Measurements from ENCODE around the gene DUS1L.

DNA sequence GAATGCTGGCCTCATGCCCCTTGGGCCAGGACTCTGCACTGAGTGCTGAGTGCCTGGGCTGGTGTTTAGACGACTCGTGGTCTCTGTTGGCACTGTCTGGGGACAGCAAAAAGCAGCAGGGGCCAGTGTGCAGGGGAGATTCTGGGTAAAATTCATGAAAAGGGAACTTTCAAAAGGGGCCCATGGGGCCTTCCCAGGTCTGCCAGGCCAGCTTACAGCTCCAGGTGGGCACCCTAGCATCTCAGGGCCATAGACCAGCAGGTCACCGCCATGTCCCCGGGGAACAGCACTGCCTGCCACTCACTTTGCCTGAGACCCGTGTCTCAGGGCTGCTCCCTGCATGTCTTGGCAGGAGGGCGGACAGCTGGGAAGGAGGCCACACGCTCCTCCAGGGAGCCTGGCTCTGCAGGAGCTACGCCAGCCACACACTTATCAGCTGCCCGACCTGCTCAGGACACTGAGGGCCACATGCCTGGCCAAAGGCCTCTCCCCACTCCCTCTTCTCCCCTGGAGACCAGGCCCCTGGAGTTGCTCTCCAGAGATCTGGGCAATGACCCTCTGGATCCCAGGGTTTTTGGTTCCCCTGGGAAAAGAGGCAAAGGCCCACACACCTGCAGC lies 41.2 kb upstream of the DUS1L start:
- TF ChIP-seq, protein P1, sequence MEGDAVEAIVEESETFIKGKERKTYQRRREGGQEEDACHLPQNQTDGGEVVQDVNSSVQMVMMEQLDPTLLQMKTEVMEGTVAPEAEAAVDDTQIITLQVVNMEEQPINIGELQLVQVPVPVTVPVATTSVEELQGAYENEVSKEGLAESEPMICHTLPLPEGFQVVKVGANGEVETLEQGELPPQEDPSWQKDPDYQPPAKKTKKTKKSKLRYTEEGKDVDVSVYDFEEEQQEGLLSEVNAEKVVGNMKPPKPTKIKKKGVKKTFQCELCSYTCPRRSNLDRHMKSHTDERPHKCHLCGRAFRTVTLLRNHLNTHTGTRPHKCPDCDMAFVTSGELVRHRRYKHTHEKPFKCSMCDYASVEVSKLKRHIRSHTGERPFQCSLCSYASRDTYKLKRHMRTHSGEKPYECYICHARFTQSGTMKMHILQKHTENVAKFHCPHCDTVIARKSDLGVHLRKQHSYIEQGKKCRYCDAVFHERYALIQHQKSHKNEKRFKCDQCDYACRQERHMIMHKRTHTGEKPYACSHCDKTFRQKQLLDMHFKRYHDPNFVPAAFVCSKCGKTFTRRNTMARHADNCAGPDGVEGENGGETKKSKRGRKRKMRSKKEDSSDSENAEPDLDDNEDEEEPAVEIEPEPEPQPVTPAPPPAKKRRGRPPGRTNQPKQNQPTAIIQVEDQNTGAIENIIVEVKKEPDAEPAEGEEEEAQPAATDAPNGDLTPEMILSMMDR (IDR thresholded peaks at IDR 0.05) = no peak
- TF ChIP-seq POLR2A (IDR thresholded peaks at IDR 0.05) = no peak
